ENCODE results near the gene PCDHGA3.

DNA sequence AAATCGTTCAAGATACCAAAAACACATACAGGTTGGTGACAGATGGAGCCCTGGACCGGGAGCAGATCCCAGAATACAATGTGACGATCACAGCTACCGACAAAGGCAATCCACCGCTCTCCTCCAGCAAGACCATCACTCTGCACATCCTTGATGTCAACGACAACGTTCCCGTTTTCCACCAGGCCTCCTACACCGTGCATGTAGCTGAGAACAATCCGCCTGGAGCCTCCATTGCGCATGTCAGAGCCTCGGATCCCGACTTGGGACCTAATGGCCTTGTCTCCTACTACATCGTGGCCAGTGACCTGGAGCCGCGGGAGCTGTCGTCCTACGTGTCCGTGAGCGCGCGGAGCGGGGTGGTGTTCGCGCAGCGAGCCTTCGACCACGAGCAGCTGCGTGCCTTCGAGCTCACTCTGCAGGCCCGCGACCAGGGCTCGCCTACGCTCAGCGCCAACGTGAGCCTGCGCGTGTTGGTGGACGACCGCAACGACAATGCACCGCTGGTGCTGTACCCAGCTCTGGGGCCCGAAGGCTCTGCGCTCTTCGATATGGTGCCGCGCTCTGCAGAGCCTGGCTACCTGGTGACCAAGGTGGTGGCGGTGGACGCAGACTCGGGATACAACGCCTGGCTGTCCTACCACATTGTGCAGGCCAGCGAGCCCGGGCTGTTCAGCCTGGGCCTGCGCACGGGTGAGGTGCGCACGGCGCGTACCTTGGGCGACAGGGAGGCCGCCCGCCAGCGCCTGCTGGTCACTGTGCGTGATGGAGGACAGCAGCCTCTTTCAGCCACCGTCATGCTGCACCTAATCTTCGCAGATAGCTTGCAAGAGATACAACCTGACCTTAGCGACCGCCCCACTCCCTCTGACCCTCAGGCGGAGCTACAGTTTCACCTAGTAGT is 28.2 kb downstream of the PCDHGA3 start:
- no peak for TF ChIP-seq ZNF274 (IDR thresholded peaks at IDR 0.05; ENCODE audit: low read depth, low read length)
- TF ChIP-seq SUZ12 (IDR thresholded peaks at IDR 0.05; ENCODE audit: extremely low read depth, insufficient read depth, insufficient read length) = no peak

Data from NT2/D1 (cell line).